H1 (cell line): ENCODE results near the gene YEATS2. TPM values are rescaled to one million over a fixed set of nuclear protein-coding genes. Genes with fewer than 3 reads are reported as not detected.

Experiments used
- HDAC2 ChIP-seq, 2 experiments: fragments of 300-600 bp in 1 of 2; sonication (generic) in 1 of 2; IDR thresholded peaks; 2 replicates each; pipeline ENCODE4 v1.6.1; 2011 to 2012; ENCODE audit warnings: low read depth in 2 of 2, low read length in 2 of 2, mild to moderate bottlenecking in 2 of 2, moderate library complexity in 2 of 2, borderline replicate concordance in 1 of 2, inconsistent platforms in 1 of 2
- NANOG ChIP-seq: IDR thresholded peaks from 2 replicates; pipeline ENCODE4 v1.6.1; 2011; ENCODE audit warnings: low read length, low read depth, mild to moderate bottlenecking, inconsistent platforms; ENCODE audit not compliant: insufficient read depth, poor library complexity, severe bottlenecking
- polyA plus RNA-seq, 7 experiments: library from polyadenylated mRNA; depleted of rRNA in 3 of 7; stranded (reverse) in 5 of 7; unstranded in 2 of 7; fragments of >200 nt in 5 of 7; fragments of 200-250 nt in 2 of 7; gene quantifications; 1 replicate in 5 of 7; 2 replicates in 1 of 7; 4 replicates in 1 of 7; pipeline versions ENCODE4 v1.2.1 to v1.2.3, GENCODE V29; 2011 to 2013; ENCODE audit warnings: missing spikeins in 2 of 7, mixed read lengths in 2 of 7
- total RNA-seq: library from RNA; stranded (reverse); fragmentation: NEBNext Ultra II Directional; extraction: Animal tissue kit (Norgen Biotek cat#: 25700); gene quantifications from 2 replicates; pipeline ENCODE4 v1.2.1, GENCODE V29; 2021

Gene YEATS2
- total and polyA plus RNA-seq, 2 of the 8 experiments (the other 6 are each of a cell fraction or from before 2014, with no cell fraction given), result 35.3 to 53.7 TPM

GRCh38 chr3:183857863-183858262 is 160.3 kb downstream of the YEATS2 start (continued):
- TF ChIP-seq HDAC2 (IDR thresholded peaks at IDR 0.05; ENCODE audit: borderline replicate concordance in 1 of 2, low read depth in 2 of 2, low read length in 2 of 2), result no peak
- no peak for TF ChIP-seq NANOG

Other genes starting within 250 kb of the YEATS2 start
- gene KLHL6, start 142.1 kb upstream of the YEATS2 start, total RNA-seq, result not detected in 2 replicates
- gene KLHL6, start 142.1 kb upstream of the YEATS2 start, polyA plus RNA-seq (2011; rRNA removed), result 0.05 and 0.08 TPM in 2 replicates
- gene KLHL24, start 62.2 kb upstream of the YEATS2 start, total RNA-seq, result 33.5 and 36.2 TPM in 2 replicates
- gene KLHL24, start 62.2 kb upstream of the YEATS2 start, polyA plus RNA-seq (2011; rRNA removed), result 11.2 and 12.5 TPM in 2 replicates
- gene MAP6D1, start 127.8 kb downstream of the YEATS2 start, total RNA-seq, result 4.1 and 5.2 TPM in 2 replicates
- 4.8 and 5.4 TPM in 2 replicates for gene MAP6D1, start 127.8 kb downstream of the YEATS2 start, polyA plus RNA-seq (2011; rRNA removed)
- gene PARL, start 187.1 kb downstream of the YEATS2 start, total RNA-seq, result 81.3 and 85.0 TPM in 2 replicates
- 37.5 and 62.7 TPM in 2 replicates for gene PARL, start 187.1 kb downstream of the YEATS2 start, polyA plus RNA-seq (2011; rRNA removed)